Superior temporal gyrus (tissue), 1 donor: Measurements from ENCODE around the gene MAGEB17.
"Not testable (repeated sequence)": the region's sequence is repeated elsewhere in the genome, so short reads cannot be mapped to it uniquely, and the experiment has no call there.

Experiments
- DNase-seq: peaks from one replicate; pipeline ENCODE4 v3.0.0-alpha.2; 2016; ENCODE audit errors: extremely low spot score

Gene MAGEB17

GRCh38 chrX:16156692-16157331, 10.5 kb upstream of the MAGEB17 start:
- DNase-seq = no peak

- no peak for DNase-seq
These were observed 6.6 kb upstream of the MAGEB17 start for GRCh38 chrX:16160729-16161128.

GRCh38 chrX:16161173-16161572, 6.1 kb upstream of the MAGEB17 start:
- not testable (repeated sequence) for DNase-seq

- no peak for DNase-seq
These were observed 4.9 kb upstream of the MAGEB17 start for GRCh38 chrX:16162391-16162790.

GRCh38 chrX:16164748-16165147, 2.5 kb upstream of the MAGEB17 start:
- DNase-seq = no peak

- no peak for DNase-seq
These were observed 3.8 kb downstream of the MAGEB17 start for GRCh38 chrX:16171039-16171438.

GRCh38 chrX:16171944-16172343, 4.7 kb downstream of the MAGEB17 start:
- no peak for DNase-seq

- DNase-seq = no peak
These were observed 5.1 kb downstream of the MAGEB17 start for GRCh38 chrX:16172391-16172790.

GRCh38 chrX:16175329-16176061, 8.2 kb downstream of the MAGEB17 start:
- DNase-seq = no peak

- DNase-seq = no peak
These were observed 10.0 kb downstream of the MAGEB17 start for GRCh38 chrX:16177260-16177659.

- not testable (repeated sequence) for DNase-seq
These were observed 16.6 kb downstream of the MAGEB17 start for GRCh38 chrX:16183843-16184242.

GRCh38 chrX:16185725-16186136, 18.4 kb downstream of the MAGEB17 start:
- DNase-seq = no peak

- no peak for DNase-seq
These were observed 19.2 kb downstream of the MAGEB17 start for GRCh38 chrX:16186380-16187007.

- DNase-seq = no peak
These were observed 19.9 kb downstream of the MAGEB17 start for GRCh38 chrX:16187024-16187760.

GRCh38 chrX:16188687-16189086, 21.4 kb downstream of the MAGEB17 start:
- DNase-seq = no peak

GRCh38 chrX:16191605-16192004, 24.3 kb downstream of the MAGEB17 start:
- DNase-seq = no peak

GRCh38 chrX:16196829-16197228, 29.5 kb downstream of the MAGEB17 start:
- DNase-seq = no peak

GRCh38 chrX:16199343-16199742, 32.1 kb downstream of the MAGEB17 start:
- DNase-seq = no peak

- DNase-seq = no peak
These were observed 35.7 kb downstream of the MAGEB17 start for GRCh38 chrX:16202943-16203342.

- DNase-seq = no peak
These were observed 37.3 kb downstream of the MAGEB17 start for GRCh38 chrX:16204538-16204937.

- no peak for DNase-seq
These were observed 38.6 kb downstream of the MAGEB17 start for GRCh38 chrX:16205840-16206239.

GRCh38 chrX:16207634-16208033, 40.4 kb downstream of the MAGEB17 start:
- DNase-seq = no peak
